ELR (cell line): ENCODE measurements around the gene YTHDF1.
A peak's percentile ranks its signal among the peaks of the same experiment; 100 is the strongest.
"Not testable (repeated sequence)": the region's sequence is repeated elsewhere in the genome, so short reads cannot be mapped to it uniquely, and the experiment has no call there.

ENCODE experiments used
- DNase-seq: peaks from one replicate; pipeline ENCODE4 v3.0.0-alpha.2; 2015; ENCODE audit warnings: low read depth

Gene YTHDF1

GRCh38 chr20:63227260-63227659, 11.3 kb upstream of the YTHDF1 start:
- DNase-seq, result no peak

DNA sequence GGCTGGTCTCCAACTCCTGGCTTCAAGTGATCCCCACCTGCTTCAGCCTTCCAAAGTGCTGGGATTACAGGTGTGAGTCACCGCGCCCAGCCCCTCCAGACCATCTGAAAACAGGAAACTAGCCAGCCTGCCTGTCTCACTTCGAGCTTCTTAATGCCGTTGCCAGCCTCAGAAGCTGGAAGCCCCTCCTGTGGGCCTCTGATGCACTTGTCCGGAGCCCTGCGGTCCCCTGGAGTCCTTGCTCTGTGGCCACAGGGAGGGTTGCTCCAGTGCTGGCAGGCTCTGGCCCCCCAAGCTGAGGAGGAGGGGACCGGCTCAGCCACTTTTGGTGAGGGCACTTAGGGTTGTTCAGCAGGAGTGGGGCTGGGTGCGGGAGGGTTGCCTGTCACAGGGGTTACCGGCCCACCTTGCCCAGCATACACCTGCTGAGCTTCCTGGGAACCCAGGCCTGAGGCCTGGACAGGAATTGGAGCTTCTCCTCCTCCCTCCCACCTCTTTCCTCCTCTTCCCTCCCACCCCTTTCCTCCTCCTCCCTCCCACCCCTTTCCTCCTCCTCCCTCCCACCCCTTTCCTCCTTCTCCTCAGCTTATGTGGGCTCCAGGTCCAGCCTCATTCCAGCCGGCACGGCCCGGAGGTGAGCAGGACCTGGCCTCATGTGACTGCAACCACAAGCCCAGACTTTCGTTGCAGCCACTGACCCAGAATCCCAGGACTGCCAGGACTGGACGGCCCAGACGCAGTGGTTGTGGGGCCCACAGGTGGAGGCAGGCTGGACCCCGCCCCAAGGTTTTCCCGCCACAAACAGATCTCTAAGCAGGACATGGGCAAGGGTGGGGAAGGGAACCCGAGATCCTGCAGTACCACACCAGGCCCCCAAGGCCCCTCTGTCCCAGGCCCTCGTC, 10.4 kb upstream of the YTHDF1 start:
- DNase-seq, result no peak

- DNase-seq, result no peak
These were observed 9.1 kb upstream of the YTHDF1 start for GRCh38 chr20:63225082-63225454.

- DNase-seq, result peak; percentile 65
These were observed 8.6 kb upstream of the YTHDF1 start for GRCh38 chr20:63224412-63225081.

DNA sequence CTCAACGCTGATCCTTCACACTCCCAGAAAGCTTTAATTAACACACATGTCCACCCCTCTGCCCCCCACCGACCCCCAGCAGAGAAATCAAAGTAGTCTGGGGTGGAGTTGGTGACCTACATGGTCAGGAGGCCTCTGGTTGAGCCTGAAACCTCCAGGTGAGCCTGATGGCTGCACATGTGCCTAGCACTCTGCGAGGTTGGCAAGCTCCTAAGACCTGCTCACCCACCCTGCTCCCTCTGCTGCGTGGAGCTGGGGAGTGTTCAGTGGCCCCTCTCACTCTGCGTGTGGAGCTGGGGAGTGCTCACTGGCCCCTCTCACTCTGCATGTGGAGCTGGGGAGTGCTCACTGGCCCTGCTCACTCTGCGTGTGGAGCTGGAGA, 7.9 kb upstream of the YTHDF1 start:
- no peak for DNase-seq

- peak; percentile 66 for DNase-seq
These were observed 7.3 kb upstream of the YTHDF1 start for GRCh38 chr20:63223121-63223825.

GRCh38 chr20:63222541-63222940, 6.6 kb upstream of the YTHDF1 start:
- no peak for DNase-seq

DNA sequence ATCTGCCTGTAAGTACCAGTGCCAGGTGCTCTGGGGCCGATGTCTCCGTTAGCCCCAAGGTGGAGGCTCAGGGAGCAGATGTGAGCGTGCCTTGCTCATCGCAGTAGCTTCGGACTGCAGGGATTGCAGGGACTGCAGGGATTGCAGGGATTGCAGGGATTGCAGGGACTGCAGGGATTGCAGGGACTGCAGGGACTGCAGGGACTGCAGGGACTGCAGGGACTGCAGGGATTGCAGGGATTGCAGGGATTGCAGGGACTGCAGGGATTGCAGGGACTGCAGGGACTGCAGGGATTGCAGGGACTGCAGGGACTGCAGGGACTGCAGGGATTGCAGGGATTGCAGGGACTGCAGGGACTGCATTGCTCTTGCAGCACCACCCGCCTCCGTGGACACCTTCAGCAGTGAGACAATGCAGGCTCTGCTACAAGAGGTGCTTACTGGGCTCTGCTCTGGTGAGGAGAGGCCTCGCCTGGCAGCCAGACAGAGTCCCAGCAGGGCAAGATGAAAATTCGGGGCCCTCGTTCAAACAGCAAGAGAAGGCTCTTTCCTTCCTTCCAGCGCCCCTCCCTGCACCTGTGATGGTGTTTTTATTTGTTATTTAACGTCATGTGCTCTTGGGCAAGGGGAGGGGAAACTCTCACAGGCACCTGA, 5.6 kb upstream of the YTHDF1 start:
- DNase-seq, result not testable (repeated sequence)

GRCh38 chr20:63220696-63221399, 4.9 kb upstream of the YTHDF1 start:
- DNase-seq, result no peak

DNA sequence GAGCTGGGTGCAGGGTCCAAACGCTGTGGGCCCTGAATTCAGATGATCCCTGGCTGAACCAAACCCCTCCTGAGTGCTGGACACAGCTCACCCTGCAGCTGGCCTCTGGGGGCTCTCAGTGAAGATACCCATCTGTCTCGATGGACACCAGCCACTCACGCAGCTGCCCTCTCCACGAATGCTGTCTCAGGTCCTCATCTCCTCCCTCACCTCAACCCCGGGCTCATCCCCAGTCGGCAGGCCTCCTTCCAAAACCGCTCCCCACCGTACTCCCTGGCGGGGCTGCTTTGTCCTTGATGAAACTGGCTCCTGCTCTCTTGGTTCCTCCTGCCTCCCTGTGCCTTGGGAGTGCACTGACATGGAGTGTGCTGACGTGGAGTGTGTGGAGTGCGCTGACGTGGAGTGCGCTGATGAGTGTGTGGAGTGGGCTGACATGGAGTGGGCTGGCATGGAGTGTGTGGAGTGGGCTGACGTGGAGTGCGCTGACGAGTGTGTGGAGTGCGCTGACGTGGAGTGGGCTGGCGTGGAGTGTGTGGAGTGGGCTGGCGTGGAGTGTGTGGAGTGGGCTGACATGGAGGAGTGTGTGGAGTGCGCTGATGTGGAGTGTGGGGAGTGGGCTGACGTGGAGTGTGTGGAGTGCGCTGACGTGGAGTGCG, 4.1 kb upstream of the YTHDF1 start:
- DNase-seq, result no peak

DNA sequence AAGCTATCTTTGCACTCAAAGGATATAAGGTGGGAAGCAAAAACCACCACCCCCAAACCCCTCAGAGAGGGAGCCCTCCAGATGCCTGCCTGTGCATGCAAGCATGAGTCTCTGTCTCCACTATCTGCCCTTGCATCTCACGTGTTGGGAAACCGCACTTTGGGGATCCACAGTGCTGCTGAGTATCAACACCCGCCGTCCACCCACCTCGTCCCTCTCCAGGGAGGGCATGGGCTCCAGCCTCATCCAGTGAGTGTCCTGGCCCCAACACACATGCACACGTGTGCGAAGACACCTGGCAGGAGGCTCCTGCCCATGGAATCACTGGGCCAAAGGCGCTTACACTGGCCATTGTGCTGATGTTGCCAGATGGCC, 3.5 kb upstream of the YTHDF1 start:
- no peak for DNase-seq

- no peak for DNase-seq
These were observed 2.9 kb upstream of the YTHDF1 start for GRCh38 chr20:63218701-63219446.

DNA sequence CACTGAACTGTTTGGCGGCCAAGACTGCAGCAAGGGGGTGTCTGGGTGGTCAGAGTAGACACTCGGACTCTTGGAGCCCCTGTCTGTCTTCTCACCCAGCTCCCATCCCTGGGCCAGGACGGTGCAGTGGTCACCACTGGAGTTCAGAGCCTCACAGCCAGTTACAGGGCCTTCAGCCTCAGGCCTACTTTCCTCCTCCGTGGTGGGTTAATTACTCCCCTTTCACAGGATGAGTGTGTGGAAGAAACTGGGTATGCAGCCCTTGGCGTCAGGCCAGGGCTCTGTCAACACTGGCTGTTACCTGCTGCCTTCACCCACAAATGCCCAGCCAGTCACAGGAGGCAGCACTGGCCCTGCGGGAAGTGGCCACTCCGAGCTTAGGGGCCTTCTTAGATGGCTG, 1.8 kb upstream of the YTHDF1 start:
- no peak for DNase-seq

GRCh38 chr20:63216849-63217471, 1.0 kb upstream of the YTHDF1 start:
- DNase-seq, result no peak

GRCh38 chr20:63215101-63216040, 560 bp downstream of the YTHDF1 start:
- peak; percentile 83 for DNase-seq

- DNase-seq, result no peak
These were observed 1.4 kb downstream of the YTHDF1 start for GRCh38 chr20:63214514-63214913.

GRCh38 chr20:63212792-63213191, 3.1 kb downstream of the YTHDF1 start:
- DNase-seq, result peak; percentile 32

GRCh38 chr20:63212393-63212730, 3.6 kb downstream of the YTHDF1 start:
- DNase-seq, result no peak

GRCh38 chr20:63210011-63210605, 5.8 kb downstream of the YTHDF1 start:
- no peak for DNase-seq
